ENCODE measurements around the gene CES3.
A peak's percentile ranks its signal among the peaks of the same experiment; 100 is the strongest.
"Not testable (repeated sequence)": the region's sequence is repeated elsewhere in the genome, so short reads cannot be mapped to it uniquely, and the experiment has no call there.

CES3 gene

DNA sequence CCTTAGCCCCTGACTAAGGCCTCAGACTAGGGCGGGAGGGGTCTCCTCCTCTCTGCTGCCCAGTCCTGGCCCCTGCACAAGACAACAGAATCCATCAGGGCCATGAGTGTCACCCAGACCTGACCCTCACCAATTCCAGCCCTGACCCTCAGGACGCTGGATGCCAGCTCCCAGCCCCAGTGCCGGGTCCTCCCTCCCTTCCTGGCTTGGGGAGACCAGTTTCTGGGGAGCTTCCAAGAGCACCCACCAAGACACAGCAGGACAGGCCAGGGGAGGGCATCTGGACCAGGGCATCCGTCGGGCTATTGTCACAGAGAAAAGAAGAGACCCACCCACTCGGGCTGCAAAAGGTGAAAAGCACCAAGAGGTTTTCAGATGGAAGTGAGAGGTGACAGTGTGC is 12.7 kb downstream of the CES3 start:
- DNase-seq, result no peak

DNA sequence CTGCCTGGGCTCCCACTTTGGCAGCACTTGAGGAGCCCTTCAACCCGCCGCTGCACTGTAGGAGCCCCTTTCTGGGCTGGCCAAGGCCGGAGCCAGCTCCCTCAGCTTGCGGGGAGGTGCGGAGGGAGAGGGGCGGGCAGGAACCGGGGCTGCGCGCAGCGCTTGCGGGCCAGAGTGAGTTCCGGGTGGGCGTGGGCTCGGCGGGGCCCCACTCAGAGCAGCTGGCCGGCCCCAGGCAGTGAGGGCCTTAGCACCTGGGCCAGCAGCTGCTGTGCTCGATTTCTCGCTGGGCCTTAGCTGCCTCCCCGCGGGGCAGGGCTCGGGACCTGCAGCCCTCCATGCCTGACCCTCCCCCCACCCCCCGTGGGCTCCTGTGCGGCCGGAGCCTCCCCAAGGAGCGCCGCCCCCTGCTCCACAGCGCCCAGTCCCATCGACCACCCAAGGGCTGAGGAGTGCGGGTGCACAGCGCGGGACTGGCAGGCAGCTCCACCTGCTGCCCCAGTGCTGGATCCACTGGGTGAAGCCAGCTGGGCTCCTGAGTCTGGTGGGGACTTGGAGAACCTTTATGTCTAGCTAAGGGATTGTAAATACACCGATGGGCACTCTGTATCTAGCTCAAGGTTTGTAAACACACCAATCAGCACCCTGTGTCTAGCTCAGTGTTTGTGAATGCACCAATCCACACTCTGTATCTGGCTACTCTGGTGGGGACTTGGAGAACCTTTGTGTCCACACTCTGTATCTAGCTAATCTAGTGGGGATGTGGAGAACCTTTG is 13.3 kb downstream of the CES3 start:
- peak in 1 of 2 experiments; percentile 12 for DNase-seq

DNA sequence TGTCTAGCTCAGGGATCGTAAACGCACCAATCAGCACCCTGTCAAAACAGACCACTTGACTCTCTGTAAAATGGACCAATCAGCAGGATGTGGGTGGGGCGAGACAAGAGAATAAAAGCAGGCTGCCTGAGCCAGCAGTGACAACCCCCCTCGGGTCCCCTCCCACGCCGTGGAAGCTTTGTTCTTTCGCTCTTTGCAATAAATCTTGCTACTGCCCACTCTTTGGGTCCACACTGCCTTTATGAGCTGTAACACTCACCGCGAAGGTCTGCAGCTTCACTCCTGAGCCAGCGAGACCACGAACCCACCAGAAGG is 13.8 kb downstream of the CES3 start:
- peak in 1 of 2 experiments; percentile 30 for DNase-seq

DNA sequence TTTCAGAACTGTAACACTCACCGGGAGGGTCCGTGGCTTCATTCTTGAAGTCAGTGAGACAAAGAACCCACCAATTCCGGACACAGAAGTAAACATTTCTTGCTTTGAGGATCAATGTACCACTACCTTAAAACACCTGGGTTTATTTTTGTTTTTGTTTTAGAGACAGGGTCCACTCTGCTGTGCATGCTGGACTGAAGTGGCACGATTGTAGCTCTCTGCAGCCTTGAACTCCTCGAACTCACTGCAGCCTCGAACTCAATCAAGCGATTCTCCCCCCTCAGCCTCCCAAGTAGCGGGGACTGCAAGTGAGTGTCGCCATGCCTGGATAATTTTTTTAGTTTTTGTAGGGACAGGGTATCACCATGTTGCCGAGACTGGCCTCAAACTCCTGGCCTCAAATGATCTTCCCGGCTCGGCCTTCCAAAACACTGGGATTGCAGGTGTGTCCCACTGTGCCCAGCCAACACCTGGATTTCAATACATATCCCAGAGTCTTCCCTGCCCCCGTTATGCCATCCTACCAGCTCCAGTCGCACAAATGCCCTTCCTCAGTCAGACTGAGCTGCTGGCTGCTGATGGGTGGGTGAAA is 14.3 kb downstream of the CES3 start:
- DNase-seq, result no peak

DNA sequence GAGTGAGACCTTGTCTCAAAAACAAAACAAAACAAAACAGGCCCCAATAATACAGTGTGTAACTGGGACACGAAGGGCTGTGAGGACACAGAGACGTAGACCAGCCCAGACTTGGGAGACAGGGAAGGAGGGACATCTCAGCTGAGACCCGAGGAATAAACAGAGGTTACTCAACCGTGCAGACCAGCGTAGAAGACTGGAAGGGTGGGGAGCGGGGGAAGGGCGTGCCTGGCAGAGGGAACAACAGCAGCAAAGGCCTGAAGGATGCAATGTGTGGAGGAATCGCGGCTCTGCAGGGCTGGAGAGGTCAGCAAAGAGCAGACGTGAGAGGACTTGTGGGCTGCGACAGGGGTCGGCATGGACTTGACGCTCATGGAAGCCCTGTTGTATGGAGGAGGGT is 15.7 kb downstream of the CES3 start:
- no peak for DNase-seq

DNA sequence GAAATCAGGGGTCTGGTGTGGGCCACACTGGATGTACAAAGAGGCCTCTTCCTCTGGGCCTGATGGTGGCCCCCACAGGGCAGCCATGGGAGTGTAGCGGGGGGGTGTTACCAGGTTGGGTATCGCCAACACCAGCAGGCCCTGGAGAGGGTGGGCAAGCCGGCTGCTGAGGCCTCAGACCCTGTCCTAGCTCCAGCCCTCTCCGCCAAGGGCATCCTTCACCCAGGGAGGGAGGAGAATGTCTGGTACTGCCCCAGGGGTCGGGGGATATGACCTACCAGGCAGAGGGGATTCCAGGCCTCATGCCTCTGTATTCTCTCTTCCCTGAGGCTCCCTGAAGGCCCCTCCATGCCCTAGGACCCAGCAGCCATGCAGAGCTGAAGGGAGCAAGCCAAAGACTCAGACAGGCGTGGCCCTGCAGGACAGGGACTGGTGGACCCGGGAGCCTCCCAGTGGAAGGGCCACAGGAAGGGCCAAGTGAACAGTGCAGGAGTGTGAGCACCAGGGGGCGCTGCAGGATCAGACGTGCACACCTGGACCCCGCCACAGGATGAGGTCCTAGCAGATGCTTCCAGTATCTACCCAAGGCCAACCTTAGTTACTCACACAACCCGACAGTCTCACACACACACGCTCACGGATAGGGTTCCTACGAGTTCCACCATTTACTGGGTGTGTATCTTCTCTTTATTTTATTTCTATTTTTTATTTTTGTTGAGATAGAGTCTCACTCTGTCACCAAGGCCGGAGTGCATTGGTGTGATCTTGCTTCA is 16.5 kb downstream of the CES3 start:
- DNase-seq, result peak; percentile 76 to 90

DNA sequence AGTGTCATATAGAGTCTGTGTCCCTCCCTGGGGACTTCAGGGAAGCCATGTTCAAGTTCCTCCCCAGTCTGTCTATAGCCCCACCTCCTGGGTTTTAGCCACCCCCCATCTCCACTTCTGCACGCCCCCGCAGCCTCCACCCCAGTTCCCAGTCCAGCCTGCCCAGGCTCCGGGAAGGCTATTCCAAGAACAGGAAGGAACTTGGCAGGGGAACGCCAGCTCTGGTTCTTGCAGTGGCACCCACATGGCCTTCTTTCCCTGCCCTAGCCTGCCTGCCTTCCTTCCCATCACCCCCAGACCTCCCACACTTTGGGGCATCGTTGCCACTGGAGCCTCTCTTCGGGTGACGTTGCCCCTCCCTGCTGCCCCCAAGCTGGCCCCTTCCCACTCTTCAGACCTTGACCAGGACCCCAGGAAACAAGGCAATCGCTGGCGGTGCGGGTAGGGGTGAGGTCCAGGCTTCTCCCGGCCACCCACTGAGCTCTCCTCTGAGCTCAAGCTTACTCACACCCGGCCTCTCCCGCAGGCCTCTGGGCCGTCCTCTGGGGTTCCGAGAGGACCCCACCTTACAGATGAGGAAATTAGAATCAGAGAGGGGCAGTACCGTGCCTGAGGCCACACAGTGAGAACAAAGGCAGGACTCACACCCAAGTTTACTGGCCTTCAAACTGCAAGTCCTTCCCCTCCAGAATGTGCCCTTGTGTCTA is 18.1 kb downstream of the CES3 start:
- DNase-seq, result no peak

DNA sequence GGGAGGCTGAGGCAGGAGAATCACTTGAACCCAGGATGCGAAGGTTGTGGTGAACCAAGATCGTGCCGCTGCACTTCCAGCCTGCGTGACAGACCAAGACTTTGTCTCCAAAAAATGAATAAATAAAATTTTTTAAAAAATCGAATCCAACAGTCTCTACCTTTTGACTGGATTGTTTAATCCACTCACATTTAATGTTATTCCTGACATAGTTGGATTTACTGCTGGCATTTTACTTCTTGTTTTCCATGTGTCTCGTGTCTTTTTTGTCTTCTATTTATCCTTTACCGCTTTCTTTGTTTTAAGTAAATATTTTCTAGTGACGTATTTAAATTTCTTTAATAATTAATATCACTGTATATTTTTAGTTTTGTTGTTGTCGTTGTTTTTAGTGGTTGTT is 22.0 kb downstream of the CES3 start:
- DNase-seq, result no peak

DNA sequence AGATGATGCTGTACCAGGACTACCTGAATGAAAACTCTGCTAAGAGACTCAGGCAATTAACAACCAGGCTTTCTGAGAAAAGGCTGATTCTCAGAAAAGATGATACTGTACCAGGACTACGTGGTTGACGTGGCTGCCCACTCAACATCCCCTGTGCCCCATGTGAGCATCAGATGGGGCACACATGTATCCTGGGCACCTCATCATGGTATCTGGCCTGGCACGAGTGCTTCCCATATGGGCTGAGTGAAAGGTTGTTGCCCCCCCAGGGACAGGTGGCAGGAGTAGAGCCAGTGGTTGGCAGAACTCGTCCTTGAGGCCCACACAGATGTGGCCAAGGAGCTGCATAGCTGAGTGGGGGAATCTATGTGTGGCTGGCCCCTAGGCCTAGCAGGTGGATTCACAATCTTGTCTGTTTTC is 23.8 kb downstream of the CES3 start:
- DNase-seq, result no peak

DNA sequence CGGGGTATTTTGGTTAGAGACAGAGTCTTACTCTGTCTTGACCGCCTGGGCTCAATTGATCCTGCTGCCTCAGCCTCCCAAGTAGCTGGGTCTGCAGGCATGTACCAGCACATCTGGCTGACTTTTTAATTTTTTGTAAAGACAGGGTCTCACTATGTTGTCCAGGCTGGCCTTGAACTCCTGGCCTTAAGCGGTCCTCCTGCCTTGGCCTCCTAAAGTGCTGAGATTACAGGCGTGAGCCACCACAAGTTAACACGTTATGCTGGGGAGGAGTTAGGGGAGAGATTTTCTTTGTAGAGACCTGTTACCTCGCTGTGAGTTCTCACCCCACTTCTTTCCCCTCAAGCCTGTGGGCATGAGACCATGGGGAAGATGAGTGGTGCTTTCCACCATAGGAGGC is 25.5 kb downstream of the CES3 start:
- DNase-seq, result no peak

DNA sequence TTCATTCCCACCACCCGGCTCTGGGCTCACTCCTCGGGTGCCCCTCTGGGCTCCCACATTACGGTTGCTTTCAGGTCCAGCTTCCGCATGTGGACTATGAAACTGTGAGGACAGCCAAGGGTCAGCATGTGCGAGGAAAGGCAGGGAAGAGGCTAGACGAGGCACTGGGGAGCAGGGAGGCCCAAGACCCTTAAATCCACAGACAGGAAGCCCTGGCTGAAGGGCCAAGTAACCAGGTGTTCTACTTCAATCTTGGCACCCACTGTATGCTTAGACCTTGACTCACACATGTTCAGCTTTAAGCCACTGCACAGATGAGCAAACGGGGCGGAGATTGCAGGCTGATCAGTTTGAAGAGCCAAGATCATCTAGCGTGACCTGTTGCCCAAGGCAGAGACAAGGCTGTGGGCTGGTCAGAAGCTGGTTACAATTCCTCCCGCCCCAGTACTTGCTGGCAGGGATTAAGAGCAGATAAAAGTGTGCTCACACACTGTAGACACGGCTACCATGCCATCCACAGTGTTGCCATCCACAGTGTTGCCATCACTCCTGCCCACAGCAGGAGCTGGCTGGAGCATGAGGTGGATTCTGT is 27.2 kb downstream of the CES3 start, which contains the start of gene CES4A:
Gene CES4A, plus strand, starts transcription at position 393 of the 592 bp plus-strand sequence. Its CDS starts 184 bp downstream, at position 577.
- DNase-seq, result peak; percentile 19 to 76

DNA sequence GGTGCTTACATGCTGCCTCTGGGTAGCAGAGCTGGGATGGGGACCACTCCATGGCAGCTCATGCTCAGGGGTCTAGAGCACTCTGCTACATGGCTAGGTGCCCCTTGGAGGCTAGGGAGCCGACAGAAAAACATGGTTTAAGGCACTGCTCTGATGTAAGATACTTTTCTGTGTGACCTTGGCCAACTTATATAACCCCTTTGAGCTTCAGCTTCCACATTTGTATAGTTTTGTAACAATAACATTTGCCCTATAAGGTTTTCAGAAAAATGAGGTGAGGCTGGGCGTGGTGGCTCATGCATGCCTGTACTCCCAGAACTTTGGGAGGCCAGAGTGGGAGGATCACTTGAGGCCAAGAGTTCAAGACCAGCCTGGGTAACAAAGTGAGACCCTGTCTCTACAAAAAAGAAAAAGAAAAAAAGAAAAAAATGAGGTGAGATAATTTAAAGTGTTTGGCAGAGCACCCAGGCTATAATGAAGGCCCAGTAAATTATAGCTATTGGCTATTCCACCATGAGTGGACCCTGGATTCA is 30.5 kb downstream of the CES3 start:
- no peak for DNase-seq

DNA sequence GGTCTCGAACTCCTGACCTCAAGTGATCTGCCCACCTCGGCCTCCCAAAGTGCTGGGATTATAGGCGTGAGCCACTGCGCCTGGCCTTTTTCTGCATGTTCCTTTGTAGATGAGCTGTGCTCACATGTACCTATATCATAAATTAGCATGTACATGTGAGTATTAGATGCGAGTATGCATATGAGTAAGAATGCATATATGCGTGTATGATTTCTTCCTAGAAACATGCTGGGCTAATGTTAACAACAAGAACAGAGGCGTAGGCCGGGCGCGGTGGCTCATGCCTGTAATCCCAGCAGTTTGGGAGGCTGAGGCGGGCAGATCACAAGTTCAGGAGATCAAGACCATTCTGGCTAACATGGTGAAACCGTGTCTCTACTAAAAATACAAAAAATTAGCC is 32.5 kb downstream of the CES3 start:
- not testable (repeated sequence) for DNase-seq

DNA sequence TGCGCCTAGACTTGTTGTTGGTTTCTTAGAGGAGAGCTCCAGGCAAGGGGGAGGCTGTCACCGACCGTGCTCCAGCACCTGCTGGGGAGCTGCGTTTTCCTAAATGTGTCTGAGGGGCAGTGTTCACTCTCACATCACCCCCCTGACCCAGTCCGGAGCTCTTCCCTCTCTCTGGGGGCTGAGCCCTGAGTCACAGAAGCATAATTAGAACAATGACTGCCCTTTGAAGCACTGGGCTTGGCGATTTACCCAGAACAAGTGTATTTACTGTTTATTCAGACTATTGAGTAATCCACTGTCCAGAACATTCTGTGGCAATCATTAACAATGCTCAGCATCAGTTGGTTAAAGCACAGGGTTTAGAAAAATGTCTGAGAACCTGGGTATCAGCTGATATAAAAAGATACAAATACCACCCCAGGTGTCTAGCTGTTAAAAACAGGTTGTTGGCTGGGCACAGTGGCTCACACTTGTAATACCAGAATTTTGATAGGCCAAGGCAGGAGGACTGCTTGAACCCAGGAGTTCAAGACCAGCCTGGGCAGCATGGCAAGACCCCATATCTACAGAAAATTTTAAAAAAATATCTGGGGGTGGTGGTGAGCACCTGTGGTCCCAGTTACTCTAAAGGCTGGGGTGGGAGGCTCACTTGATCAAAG is 35.4 kb downstream of the CES3 start:
- no peak for DNase-seq

DNA sequence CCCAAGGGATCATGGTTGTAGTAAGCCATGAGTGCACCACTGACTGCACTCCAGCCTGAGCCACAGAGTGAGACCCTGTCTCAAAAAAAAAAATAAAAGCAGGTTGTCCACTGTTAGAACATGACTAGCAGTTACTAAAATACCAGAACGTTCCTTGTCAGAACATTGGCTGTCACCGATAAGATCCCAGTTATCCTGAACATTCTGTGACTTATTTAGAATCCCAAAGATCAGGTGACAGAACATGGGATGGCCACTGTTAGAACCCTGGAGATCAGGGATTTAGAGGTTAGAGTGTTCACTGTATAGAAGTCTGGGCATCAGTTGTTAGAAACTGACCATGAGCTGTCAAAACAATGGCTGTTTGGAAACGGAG is 35.9 kb downstream of the CES3 start:
- DNase-seq, result no peak

DNA sequence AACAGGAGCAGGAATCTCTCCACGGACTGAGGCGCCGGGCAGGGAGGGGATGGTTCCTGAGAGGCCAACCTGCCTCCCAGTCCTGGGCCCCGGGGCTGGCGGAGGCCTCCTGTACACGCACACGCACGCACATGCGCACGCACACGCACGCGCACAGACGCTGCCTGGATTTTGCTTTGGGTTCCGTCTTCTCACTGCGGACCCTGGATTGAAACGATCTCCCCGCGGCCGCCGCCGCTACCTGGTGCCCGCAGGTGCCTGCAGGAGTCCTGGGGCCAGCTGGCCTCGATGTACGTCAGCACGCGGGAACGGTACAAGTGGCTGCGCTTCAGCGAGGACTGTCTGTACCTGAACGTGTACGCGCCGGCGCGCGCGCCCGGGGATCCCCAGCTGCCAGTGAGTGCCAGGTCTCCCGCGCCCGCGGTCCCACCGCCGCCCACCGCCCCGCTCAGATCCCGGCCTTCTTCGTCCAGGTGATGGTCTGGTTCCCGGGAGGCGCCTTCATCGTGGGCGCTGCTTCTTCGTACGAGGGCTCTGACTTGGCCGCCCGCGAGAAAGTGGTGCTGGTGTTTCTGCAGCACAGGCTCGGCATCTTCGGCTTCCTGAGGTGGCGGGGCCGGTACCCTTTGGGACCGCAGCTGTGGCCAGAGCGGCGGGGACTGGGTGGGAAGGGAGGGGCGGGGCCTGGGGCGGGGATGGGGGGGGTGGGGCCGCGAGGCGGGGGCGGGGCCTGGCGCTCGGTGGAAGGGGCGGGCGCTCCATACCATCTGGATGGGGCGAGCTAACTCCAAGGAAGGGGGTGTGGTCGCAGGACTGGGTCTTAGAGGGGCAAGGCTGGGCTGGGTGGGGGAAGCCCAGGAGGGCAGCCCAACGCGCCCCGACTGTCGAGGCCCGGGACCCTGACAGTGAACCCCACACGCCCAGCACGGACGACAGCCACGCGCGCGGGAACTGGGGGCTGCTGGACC is 39.6 kb downstream of the CES3 start:
- DNase-seq, result peak; percentile 64 to 73

DNA sequence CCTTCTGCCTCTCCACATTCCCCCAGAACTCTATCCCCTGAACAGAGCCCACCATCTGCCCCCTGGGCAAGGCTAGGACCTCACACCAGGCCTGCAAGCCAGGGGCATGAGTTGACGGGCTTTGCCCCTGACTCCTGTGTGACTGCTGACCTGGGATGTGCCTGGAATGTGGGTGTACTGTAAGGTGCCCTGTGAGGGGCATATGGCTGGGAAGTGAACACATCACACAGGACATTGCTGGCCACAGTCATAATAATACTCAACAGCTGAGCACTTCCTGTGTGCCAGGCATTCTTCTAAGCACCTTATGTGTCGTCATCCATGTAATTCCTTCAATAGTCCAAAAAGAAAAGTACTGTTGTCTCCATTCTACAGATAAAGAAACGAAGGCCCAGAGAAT is 40.7 kb downstream of the CES3 start:
- DNase-seq, result no peak

DNA sequence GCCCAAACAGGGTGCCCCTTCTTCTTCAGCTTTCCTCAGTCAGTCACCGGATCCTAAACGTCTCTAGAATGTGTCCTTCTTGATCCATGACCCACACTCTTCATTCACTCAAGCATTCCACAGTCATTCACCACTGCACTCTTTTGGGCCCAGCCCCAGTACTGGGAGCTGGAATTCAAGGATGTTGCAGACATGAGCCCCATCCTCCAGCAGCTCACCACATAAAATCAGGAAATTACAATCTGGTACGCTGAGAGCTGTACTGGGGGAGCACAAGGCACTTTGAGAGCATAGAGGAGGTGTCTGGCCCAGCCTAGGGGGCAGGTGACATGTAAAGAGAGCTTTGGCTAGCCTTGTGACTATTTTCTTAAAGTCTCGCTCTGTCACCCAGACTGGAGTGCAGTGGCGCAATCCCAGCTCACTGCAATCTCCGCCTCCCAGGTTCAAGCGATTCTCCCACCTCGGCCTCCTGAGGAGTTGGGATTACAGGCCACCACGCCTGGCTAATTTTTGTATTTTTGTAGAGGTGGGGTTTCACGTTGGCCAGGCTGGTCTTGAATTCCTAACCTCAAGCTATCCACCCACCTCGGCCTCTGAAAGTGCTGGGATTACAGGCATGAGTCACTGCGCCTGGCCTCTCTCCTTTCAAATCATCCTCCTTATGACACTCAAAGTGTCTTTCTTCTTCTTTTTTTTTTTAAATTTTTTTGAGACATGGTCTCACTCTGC is 46.0 kb downstream of the CES3 start:
- DNase-seq, result no peak

DNA sequence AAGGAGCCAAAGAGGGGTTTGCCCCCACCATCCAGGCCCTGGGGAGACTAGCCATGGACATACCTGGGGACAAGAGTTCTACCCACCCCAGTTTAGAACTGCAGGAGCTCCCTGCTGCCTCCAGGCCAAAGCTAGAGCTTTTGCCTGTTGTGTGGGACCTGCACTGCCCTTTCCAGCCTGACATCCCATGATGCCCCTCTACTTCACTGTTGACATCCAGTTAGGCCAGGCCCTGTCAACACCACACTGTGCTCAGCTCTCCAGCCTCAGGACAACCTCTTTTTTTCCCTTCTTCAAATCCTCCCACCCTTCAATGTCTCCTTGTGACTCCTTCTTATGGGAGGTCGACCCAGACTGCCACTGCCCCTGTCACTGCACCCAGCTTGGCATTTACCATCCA is 48.1 kb downstream of the CES3 start:
- DNase-seq, result no peak

DNA sequence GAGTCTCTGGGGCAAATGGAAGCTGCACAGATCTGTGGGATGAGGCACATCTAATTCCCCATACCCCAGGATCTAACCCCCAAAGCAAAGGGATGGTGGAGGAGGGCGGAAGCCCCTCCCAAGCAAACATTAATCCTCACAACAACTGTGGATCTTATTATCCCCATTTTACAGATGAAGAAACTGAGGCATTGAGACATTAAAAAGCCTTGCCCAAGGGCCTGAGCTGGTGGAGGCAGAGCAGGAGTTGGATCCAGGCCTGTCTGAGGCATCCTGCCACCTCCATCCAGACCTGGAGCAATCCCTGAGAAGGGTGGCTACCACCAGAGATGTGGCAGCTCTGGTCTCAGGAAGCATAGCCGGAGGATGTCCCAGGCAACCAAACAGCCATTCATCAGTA is 50.2 kb downstream of the CES3 start:
- no peak for DNase-seq

Measured in NCI-H524 (cell line).